ENCODE results near the gene EXOC3. TPM values are rescaled to one million over a fixed set of nuclear protein-coding genes. Genes with fewer than 3 reads are reported as not detected.
A peak's percentile ranks its signal among the peaks of the same experiment; 100 is the strongest.
"Not testable (repeated sequence)": the region's sequence is repeated elsewhere in the genome, so short reads cannot be mapped to it uniquely, and the experiment has no call there.

The EXOC3 gene
- total and polyA plus RNA-seq, 12 donors, result 29.0 to 44.7 (median 40.0) TPM

- ATAC-seq (peak; percentile 1 to 27 (median 14)), DNase-seq (no peak)
- Histone ChIP-seq H3K9me3 (no peaks in the 10 kb centered on the region), H3K27ac (peak overlapping the region in 9 of 10 donors; percentile 64 to 88 (median 78)), H3K4me3 (peak overlapping the region; percentile 63 to 98 (median 90)), H3K27me3 (peaks cover 1 to 47% (median 40%) of the 10 kb centered on the region in 7 donors), H3K36me3 (peaks cover 0 to 19% (median 0%) of the 10 kb centered on the region in 9 donors), H3K4me1 (peaks cover 9 to 32% (median 22%) of the 10 kb centered on the region in 9 donors)
- intact Hi-C loops (cut with DNase I), result loop anchor here in 1 of 10 donors (5.0 kb wide), 1 partner anchor 139 kb away; the partner anchor contains the start of gene CEP72
- no peak for TF ChIP-seq CTCF (IDR thresholded peaks at IDR 0.05)
- WGBS, 2 donors, result 0 to 1% methylated on average over 44 of the region's 44 CpGs
These were observed 30.7 kb downstream of the EXOC3 start for GRCh38 chr5:473551-474192.

- ATAC-seq, DNase-seq, H3K9me3 ChIP-seq, H3K27ac ChIP-seq: not testable (repeated sequence)
- intact Hi-C loops (cut with DNase I), result loop anchor here in 1 of 10 donors (5.0 kb wide), 1 partner anchor 138 kb away; the partner anchor contains the start of gene CEP72
- WGBS, 2 donors, result 0 to 3% methylated on average over 8 to 9 of the region's 50 CpGs
- Histone ChIP-seq H3K36me3 (peaks cover 0 to 13% (median 0%) of the 10 kb centered on the region in 9 donors), H3K4me1 (peaks cover 9 to 32% (median 22%) of the 10 kb centered on the region in 9 donors), H3K27me3 (peaks cover 8 to 53% (median 47%) of the 10 kb centered on the region in 7 donors), H3K4me3 (peak overlapping the region in 9 of 10 donors; percentile 63 to 98 (median 90))
These were observed 31.4 kb downstream of the EXOC3 start for GRCh38 chr5:474232-474839.

DNA sequence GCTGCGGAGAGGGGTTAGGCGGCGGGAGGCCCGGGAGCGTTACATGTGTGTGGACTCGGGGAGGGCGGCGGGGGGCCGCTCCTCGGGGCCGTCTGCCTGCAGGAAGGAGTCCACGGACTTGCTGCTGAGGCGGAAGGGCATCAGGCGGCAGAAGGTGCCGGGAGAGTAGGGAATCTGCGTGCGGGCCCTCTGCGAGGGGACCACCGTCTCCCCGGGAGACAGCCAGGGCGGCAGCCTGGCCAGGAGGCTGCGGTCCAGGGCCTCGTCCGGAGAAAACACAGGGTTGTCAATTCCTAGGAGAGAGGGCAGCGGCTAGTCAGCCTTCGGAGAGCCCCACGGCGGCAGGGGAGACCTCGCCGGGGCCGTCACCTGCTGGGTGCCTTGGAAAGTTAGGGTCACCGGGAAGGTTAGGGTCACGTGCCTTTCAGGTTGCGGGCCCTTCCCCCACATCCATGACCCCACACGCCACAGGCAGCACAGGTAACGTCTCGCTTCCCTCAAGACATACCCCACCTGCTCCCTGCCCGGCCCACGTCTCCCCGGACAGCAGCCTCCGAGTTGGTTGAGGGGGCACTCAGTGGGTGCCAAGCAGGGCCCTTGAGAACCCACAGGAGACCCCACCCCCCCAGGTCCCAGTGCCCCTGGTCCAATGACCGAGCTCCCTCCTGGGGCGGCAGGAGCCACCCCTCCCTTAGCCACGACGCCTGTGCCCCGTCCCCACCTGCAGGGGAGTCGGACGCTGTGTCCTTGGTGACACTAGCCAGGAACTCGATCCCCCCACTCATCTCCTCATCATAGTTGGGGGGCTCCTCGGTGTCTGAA lies 32.1 kb downstream of the EXOC3 start:
- H3K4me1 ChIP-seq, result peaks cover 9 to 32% (median 22%) of the 10 kb centered on the region in 9 donors
- 19 to 20% methylated on average over 48 to 50 of the region's 50 CpGs for WGBS, 2 donors
- no peak for TF ChIP-seq CTCF (IDR thresholded peaks at IDR 0.05)
- DNase-seq (peak in 1 of 2 donors; percentile 15), ATAC-seq (no peak)
- intact Hi-C loops (cut with DNase I), result loop anchor here in 1 of 10 donors (5.0 kb wide), 1 partner anchor 137 kb away; the partner anchor contains the start of gene CEP72
- no peak overlapping the region for H3K27ac ChIP-seq
- H3K27me3 ChIP-seq, result peaks cover 15 to 60% (median 54%) of the 10 kb centered on the region in 7 donors
- H3K4me3 ChIP-seq, result peak overlapping the region in 8 of 10 donors; percentile 19 to 43 (median 24)
- no peaks in the 10 kb centered on the region for H3K9me3 ChIP-seq
- H3K36me3 ChIP-seq, result peaks cover 0 to 7% (median 0%) of the 10 kb centered on the region in 9 donors

DNA sequence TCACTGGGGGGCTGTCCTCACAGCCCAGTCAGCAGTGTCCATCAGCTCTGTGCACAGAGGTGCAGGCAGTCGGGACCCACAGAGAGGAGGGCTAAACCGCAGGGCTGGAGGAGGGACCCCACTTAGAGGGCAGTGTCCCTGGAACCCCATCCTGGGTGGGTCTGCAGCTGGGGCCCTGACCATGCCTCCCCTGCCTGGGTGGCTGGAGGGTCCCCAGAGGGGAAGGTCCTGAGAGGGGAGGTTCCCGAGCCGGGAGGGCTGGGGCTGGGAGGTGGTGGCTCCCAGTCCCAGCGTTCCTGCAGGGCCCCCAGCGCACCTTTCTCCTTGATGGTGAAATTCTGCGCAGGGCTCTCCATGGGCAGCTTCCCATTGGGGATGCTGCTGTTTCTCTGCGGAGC lies 32.7 kb downstream of the EXOC3 start:
- peaks cover 0 to 5% (median 0%) of the 10 kb centered on the region in 9 donors for H3K36me3 ChIP-seq
- DNase-seq (peak in 1 of 2 donors; percentile 6), ATAC-seq (no peak)
- WGBS, 2 donors, result 57 to 61% methylated on average over 8 of the region's 8 CpGs
- peaks cover 9 to 31% (median 22%) of the 10 kb centered on the region in 9 donors for H3K4me1 ChIP-seq
- H3K9me3 ChIP-seq, result no peaks in the 10 kb centered on the region
- peaks cover 21 to 66% (median 60%) of the 10 kb centered on the region in 7 donors for H3K27me3 ChIP-seq
- intact Hi-C loops (cut with DNase I), result no loop called here
- no peak for TF ChIP-seq CTCF (IDR thresholded peaks at IDR 0.05)
- no peak overlapping the region for H3K27ac ChIP-seq
- no peak overlapping the region for H3K4me3 ChIP-seq

Data from heart right ventricle (tissue), 16 donors.